HepG2 (cell line): Measurements from ENCODE around the gene RIMKLB. TPM values are rescaled to one million over a fixed set of nuclear protein-coding genes. Genes with fewer than 3 reads are reported as not detected.

Source experiments
- ATAC-seq: fragments of 200-7000 bp; cut with Tn5 transposase; 3 replicates; pipeline ENCODE4 v1.9.1; 2020; ENCODE audit warnings: mild to moderate bottlenecking, moderate library complexity
- BruUV-seq: library from RNA; stranded (reverse); fragments of 400-500 nt; replicated peaks from 2 replicates; lab custom pipeline; 2021; lab: Mats Ljungman, UMichigan
- CTCF ChIA-PET: fragments of 300-600 bp; formaldehyde crosslinking; extraction: SDS; loops from one replicate; lab custom pipeline; 2021; ENCODE audit warnings: low total read pairs, inconsistent platforms, low intra/inter-chr PET ratio; lab: Yijun Ruan, JAX
- POLR2A ChIA-PET: fragments of 350-600 bp; sonication (Branson Sonifier 250); formaldehyde crosslinking; loops from one replicate; lab custom pipeline; 2020; ENCODE audit warnings: antibody characterized with exemption, inconsistent platforms; lab: Yijun Ruan, JAX
- DNase-seq: peaks from one replicate; pipeline ENCODE4 v3.0.0-alpha.2; 2015; ENCODE audit warnings: low spot score
- FAIRE-seq: peaks from 3 replicates; lab custom pipeline; 2011; peaks lifted over from hg19 to GRCh38; lab: Jason Lieb, UNC
- H2AFZ ChIP-seq: one replicate; pipeline ENCODE4 v1.6.1; 2011; ENCODE audit warnings: low read length, inconsistent platforms
- H3K27ac ChIP-seq: fragments of 300-600 bp; 3 replicates; pipeline ENCODE4 v1.8.0; 2011; ENCODE audit warnings: mixed run types, mild to moderate bottlenecking, mixed read lengths, low read length, inconsistent platforms; ENCODE audit not compliant: insufficient read depth; ENCODE audit errors: extremely low read length
- H3K27me3 ChIP-seq, 2 experiments: fragments of 200-600 bp in 1 of 2; 2 replicates in 1 of 2; 3 replicates in 1 of 2; pipeline versions ENCODE4 v1.6.0 to v1.8.0; 2011; ENCODE audit warnings: low read length in 2 of 2, mild to moderate bottlenecking in 2 of 2, moderate library complexity in 2 of 2, inconsistent platforms in 1 of 2; ENCODE audit not compliant: insufficient read depth in 2 of 2, control insufficient read depth in 1 of 2
- H3K36me3 ChIP-seq, 2 experiments: fragments of 200-600 bp in 1 of 2; replicated peaks in 1 of 2; 2 replicates in 1 of 2; 3 replicates in 1 of 2; pipeline versions ENCODE4 v1.5.1 to v1.8.0; 2011; ENCODE audit warnings: low read length in 2 of 2, inconsistent platforms in 1 of 2; ENCODE audit not compliant: insufficient read depth in 2 of 2, control insufficient read depth in 1 of 2
- H3K4me1 ChIP-seq: 2 replicates; pipeline ENCODE4 v1.5.1; 2012; ENCODE audit warnings: low read length, inconsistent platforms; ENCODE audit not compliant: insufficient read depth
- H3K4me2 ChIP-seq: 2 replicates; pipeline ENCODE4 v1.6.0; 2011; ENCODE audit warnings: low read depth, low read length, inconsistent platforms
- H3K4me3 ChIP-seq, 3 experiments: fragments of 200-600 bp in 1 of 3; sonication (generic), shearing (Covaris generic) in 1 of 3; replicated peaks in 1 of 3; 2 replicates each; pipeline ENCODE4 v1.5.1; 2011 to 2016; ENCODE audit warnings: low read length in 3 of 3, inconsistent platforms in 2 of 3, low read depth in 2 of 3, mild to moderate bottlenecking in 2 of 3, control low read depth in 1 of 3, mixed read lengths in 1 of 3; ENCODE audit not compliant: insufficient read depth in 1 of 3
- H3K79me2 ChIP-seq: one replicate; pipeline ENCODE4 v1.6.1; 2011; ENCODE audit warnings: low read length, inconsistent platforms; ENCODE audit not compliant: insufficient read depth
- H3K9ac ChIP-seq: 2 replicates; pipeline ENCODE4 v1.6.0; 2011; ENCODE audit warnings: mild to moderate bottlenecking, low read depth, low read length, inconsistent platforms; ENCODE audit not compliant: insufficient read depth
- H3K9me3 ChIP-seq: 2 replicates; pipeline ENCODE4 v1.5.1; 2012; ENCODE audit warnings: mild to moderate bottlenecking, low read length
- H4K20me1 ChIP-seq: 2 replicates; pipeline ENCODE4 v1.6.0; 2011; ENCODE audit warnings: inconsistent platforms, mild to moderate bottlenecking, low read length, moderate library complexity; ENCODE audit not compliant: insufficient read depth
- ISX ChIP-seq: sonication (generic); formaldehyde crosslinking; conservative IDR thresholded peaks from 2 replicates; pipeline ENCODE4 v1.5.0; 2020; ENCODE audit warnings: missing genetic modification reagents
- JUN ChIP-seq: sonication (generic); formaldehyde crosslinking; IDR thresholded peaks from 2 replicates; pipeline ENCODE4 v1.4.0; 2020; ENCODE audit warnings: mild to moderate bottlenecking, missing genetic modification reagents
- KLF12 ChIP-seq: sonication (generic); formaldehyde crosslinking; IDR thresholded peaks from 2 replicates; pipeline ENCODE4 v1.4.0; 2020; ENCODE audit warnings: missing genetic modification reagents, borderline replicate concordance
- MIXL1 ChIP-seq: IDR thresholded peaks from 2 replicates; pipeline ENCODE4 v1.6.1; 2016
- MTF1 ChIP-seq: sonication (generic); formaldehyde crosslinking; IDR thresholded peaks from 2 replicates; pipeline ENCODE4 v1.5.0; 2020; ENCODE audit warnings: missing genetic modification reagents
- PAF1 ChIP-seq: IDR thresholded peaks from 2 replicates; pipeline ENCODE4 v1.6.1; 2016; ENCODE audit warnings: missing genetic modification reagents, missing compliant biosample characterization
- POLR2AphosphoS2 ChIP-seq: IDR thresholded peaks from 2 replicates; pipeline ENCODE4 v1.6.1; 2011; ENCODE audit warnings: low read depth, low read length, improper control_type of control experiment
- RCOR2 ChIP-seq: IDR thresholded peaks from 2 replicates; pipeline ENCODE4 v1.6.1; 2016; ENCODE audit warnings: missing biosample characterization, missing genetic modification reagents
- ZC3H4 ChIP-seq: sonication (generic); formaldehyde crosslinking; IDR thresholded peaks from 2 replicates; pipeline ENCODE4 v1.4.0; 2020; ENCODE audit warnings: missing genetic modification reagents, borderline replicate concordance
- ZNF567 ChIP-seq: sonication (generic); formaldehyde crosslinking; IDR thresholded peaks from 2 replicates; pipeline ENCODE4 v1.8.1; 2023; ENCODE audit warnings: mild to moderate bottlenecking, missing genetic modification reagents, borderline replicate concordance
- ZSCAN25 ChIP-seq: sonication (generic); formaldehyde crosslinking; IDR thresholded peaks from 2 replicates; pipeline ENCODE4 v1.8.0; 2022; ENCODE audit warnings: mild to moderate bottlenecking, missing genetic modification reagents
- WGBS: methylation state at CpG from one replicate; pipeline ENCODE4 v1.1.6; 2017; ENCODE audit warnings: low lambda C conversion rate; 5-methylcytosine and 5-hydroxymethylcytosine counted together
- in situ Hi-C: cut with HindIII; loops from 2 replicates; pipeline ENCODE4 v1.10.0; 2017; ENCODE audit warnings: low pct_unique_long_range_greater_than_20kb; ENCODE audit not compliant: extremely low pct_ligation_motif_present
- intact Hi-C: fragments of 100-400 bp; cut with micrococcal nuclease; formaldehyde crosslinking; loops from one replicate; pipeline ENCODE4 v1.10.0; 2022; ENCODE audit not compliant: unreplicated experiment
- polyA plus RNA-seq, 8 experiments: library from polyadenylated mRNA; depleted of rRNA in 3 of 8; stranded (reverse) in 7 of 8; unstranded in 1 of 8; fragments of >200 nt; fragmentation: Illumina TruSeq in 4 of 8; extraction: Trizol in 4 of 8; gene quantifications; 2 replicates each; pipeline versions ENCODE4 v1.2.1 to v1.2.3, GENCODE V29; 2011 to 2016; ENCODE audit warnings: low read depth in 4 of 8, missing spikeins in 1 of 8, mixed read lengths in 1 of 8; ENCODE audit not compliant: insufficient read depth in 1 of 8
- total RNA-seq, 5 experiments: library from RNA; depleted of rRNA; stranded (reverse); fragments of >200 nt; fragmentation: Illumina TruSeq; extraction: Trizol; gene quantifications; 2 replicates each; pipeline ENCODE4 v1.2.3, GENCODE V29; 2016; ENCODE audit warnings: low read depth in 1 of 5
- TF ChIP-seq, protein P1 (sequence below): sonication (generic); formaldehyde crosslinking; IDR thresholded peaks from 2 replicates; pipeline ENCODE4 v1.5.1; 2020; ENCODE audit warnings: mild to moderate bottlenecking, missing genetic modification reagents, borderline replicate concordance
- TF ChIP-seq, protein P2 (sequence below): sonication (generic); formaldehyde crosslinking; IDR thresholded peaks from 2 replicates; pipeline ENCODE4 v1.4.0; 2020; ENCODE audit warnings: missing genetic modification reagents, borderline replicate concordance
- TF ChIP-seq, protein P3 (sequence below): sonication (generic); formaldehyde crosslinking; IDR thresholded peaks from 2 replicates; pipeline ENCODE4 v1.4.0; 2020; ENCODE audit warnings: mild to moderate bottlenecking, missing genetic modification reagents, borderline replicate concordance
- TF ChIP-seq, protein P4 (sequence below): IDR thresholded peaks from 2 replicates; pipeline ENCODE4 v1.6.1; 2016; ENCODE audit warnings: missing genetic modification reagents, missing compliant biosample characterization

The RIMKLB gene
- total and polyA plus RNA-seq, 2 of the 13 experiments (the other 11 are each of a cell fraction or from before 2014, with no cell fraction given), result 0.33 to 0.40 TPM

DNA sequence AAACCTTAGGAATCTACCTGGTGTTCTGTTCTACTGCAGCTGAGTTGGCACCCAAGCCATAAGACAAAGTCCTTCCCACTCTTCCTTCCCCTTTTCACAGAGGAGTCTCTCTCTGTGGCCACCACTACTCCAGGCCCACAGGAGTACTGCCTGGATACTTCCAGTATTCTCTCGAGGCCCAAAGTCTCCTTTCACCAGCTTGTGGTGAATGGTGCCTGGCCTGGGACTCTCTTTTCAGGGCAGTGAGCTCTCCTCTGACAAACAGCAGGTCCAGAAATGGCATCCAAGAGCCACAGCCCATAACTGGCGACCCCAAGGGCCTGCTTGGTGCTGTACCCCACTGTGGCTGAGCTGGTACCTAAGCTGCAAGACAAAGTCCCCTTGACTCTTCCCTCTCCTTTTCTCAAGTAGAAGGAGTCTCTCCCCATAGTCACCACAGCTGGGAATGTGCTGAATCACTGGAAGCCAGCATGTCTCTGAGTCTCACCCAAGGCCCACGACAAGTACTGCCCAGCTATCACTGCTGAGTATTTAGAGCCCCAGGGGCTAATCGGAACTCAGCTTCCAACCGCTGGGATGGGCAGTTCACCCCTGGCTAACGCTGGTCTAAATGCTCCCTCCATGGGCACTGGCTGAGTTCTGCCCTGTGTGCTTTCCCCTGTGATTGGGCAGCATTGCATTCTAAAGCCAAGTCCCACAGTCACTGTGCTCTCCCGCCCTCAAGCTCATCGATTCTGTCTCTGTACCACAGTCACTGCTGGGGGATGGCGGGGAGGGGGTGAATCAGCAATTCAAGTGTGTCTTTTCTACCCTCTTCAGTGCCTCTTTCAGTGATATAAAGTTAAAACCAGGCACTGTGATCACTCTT, 130.7 kb downstream of the RIMKLB start:
- H3K9ac ChIP-seq, result no peak overlapping the region
- in situ Hi-C loops, result no loop called here
- ATAC-seq (no peak), DNase-seq (no peak), FAIRE-seq (no peak)
- H3K79me2 ChIP-seq, result no peaks in the 10 kb centered on the region
- intact Hi-C loops, result no loop called here
- H4K20me1 ChIP-seq, result no peaks in the 10 kb centered on the region
- no TSS peak for BruUV-seq
- H3K9me3 ChIP-seq, result no peaks in the 10 kb centered on the region
- TF ChIP-seq RCOR2 (CRISPR knock-in tag) (no peak), ISX (CRISPR knock-in tag) (no peak), PAF1 (CRISPR knock-in tag) (no peak), MTF1 (CRISPR knock-in tag) (no peak), ZSCAN25 (no peak), POLR2AphosphoS2 (no peak), ZNF567 (CRISPR knock-in tag) (no peak), KLF12 (no peak), JUN (CRISPR knock-in tag) (no peak), ZC3H4 (CRISPR knock-in tag) (no peak), MIXL1 (CRISPR knock-in tag) (no peak)
- TF ChIP-seq, protein P1, sequence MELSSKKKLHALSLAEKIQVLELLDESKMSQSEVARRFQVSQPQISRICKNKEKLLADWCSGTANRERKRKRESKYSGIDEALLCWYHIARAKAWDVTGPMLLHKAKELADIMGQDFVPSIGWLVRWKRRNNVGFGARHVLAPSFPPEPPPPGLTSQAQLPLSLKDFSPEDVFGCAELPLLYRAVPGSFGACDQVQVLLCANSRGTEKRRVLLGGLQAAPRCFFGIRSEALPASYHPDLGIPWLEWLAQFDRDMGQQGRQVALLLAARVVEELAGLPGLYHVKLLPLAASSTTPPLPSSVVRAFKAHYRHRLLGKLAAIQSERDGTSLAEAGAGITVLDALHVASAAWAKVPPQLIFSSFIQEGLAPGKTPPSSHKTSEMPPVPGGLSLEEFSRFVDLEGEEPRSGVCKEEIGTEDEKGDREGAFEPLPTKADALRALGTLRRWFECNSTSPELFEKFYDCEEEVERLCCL, result no peak
- TF ChIP-seq, protein P2, sequence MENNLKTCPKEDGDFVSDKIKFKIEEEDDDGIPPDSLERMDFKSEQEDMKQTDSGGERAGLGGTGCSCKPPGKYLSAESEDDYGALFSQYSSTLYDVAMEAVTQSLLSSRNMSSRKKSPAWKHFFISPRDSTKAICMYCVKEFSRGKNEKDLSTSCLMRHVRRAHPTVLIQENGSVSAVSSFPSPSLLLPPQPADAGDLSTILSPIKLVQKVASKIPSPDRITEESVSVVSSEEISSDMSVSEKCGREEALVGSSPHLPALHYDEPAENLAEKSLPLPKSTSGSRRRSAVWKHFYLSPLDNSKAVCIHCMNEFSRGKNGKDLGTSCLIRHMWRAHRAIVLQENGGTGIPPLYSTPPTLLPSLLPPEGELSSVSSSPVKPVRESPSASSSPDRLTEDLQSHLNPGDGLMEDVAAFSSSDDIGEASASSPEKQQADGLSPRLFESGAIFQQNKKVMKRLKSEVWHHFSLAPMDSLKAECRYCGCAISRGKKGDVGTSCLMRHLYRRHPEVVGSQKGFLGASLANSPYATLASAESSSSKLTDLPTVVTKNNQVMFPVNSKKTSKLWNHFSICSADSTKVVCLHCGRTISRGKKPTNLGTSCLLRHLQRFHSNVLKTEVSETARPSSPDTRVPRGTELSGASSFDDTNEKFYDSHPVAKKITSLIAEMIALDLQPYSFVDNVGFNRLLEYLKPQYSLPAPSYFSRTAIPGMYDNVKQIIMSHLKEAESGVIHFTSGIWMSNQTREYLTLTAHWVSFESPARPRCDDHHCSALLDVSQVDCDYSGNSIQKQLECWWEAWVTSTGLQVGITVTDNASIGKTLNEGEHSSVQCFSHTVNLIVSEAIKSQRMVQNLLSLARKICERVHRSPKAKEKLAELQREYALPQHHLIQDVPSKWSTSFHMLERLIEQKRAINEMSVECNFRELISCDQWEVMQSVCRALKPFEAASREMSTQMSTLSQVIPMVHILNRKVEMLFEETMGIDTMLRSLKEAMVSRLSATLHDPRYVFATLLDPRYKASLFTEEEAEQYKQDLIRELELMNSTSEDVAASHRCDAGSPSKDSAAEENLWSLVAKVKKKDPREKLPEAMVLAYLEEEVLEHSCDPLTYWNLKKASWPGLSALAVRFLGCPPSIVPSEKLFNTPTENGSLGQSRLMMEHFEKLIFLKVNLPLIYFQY (CRISPR knock-in tag), result no peak
- TF ChIP-seq, protein P3, sequence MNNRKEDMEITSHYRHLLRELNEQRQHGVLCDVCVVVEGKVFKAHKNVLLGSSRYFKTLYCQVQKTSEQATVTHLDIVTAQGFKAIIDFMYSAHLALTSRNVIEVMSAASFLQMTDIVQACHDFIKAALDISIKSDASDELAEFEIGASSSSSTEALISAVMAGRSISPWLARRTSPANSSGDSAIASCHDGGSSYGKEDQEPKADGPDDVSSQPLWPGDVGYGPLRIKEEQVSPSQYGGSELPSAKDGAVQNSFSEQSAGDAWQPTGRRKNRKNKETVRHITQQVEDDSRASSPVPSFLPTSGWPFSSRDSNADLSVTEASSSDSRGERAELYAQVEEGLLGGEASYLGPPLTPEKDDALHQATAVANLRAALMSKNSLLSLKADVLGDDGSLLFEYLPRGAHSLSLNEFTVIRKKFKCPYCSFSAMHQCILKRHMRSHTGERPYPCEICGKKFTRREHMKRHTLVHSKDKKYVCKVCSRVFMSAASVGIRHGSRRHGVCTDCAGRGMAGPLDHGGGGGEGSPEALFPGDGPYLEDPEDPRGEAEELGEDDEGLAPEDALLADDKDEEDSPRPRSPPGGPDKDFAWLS (CRISPR knock-in tag), result no peak
- TF ChIP-seq, protein P4, sequence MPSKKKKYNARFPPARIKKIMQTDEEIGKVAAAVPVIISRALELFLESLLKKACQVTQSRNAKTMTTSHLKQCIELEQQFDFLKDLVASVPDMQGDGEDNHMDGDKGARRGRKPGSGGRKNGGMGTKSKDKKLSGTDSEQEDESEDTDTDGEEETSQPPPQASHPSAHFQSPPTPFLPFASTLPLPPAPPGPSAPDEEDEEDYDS (CRISPR knock-in tag), result no peak
- no peak overlapping the region for H3K4me3 ChIP-seq
- 15% methylated on average over 8 of the region's 9 CpGs for WGBS
- H2AFZ ChIP-seq, result no peak overlapping the region
- H3K4me1 ChIP-seq, result no peaks in the 10 kb centered on the region
- H3K36me3 ChIP-seq, result no peaks in the 10 kb centered on the region
- ChIA-PET POLR2A (no interaction called here), CTCF (no interaction called here)
- no peak overlapping the region for H3K27ac ChIP-seq
- H3K27me3 ChIP-seq, result peaks cover 0 to 1% of the 10 kb centered on the region in 2 experiments; a peak in 1 of 5 replicates
- no peak overlapping the region for H3K4me2 ChIP-seq
